Neural progenitor cell (in vitro differentiated cells): Measurements from ENCODE around the gene CCDC63. TPM values are rescaled to one million over a fixed set of nuclear protein-coding genes. Genes with fewer than 3 reads are reported as not detected.

Source experiments
- DNase-seq: peaks from one replicate; pipeline ENCODE4 v3.0.0-alpha.2; 2016; ENCODE audit warnings: low spot score
- H2AFZ ChIP-seq: fragments of 200-600 bp; sonication (generic); replicated peaks from 2 replicates; pipeline ENCODE4 v1.6.1; 2016; ENCODE audit warnings: antibody characterized with exemption
- H3F3A ChIP-seq: fragments of 200-600 bp; sonication (generic); 2 replicates; pipeline ENCODE4 v1.6.1; 2016; ENCODE audit warnings: antibody characterized with exemption, low read depth
- H3K27ac ChIP-seq: fragments of 200-600 bp; sonication (generic); 2 replicates; pipeline ENCODE4 v1.5.1; 2016; ENCODE audit warnings: mild to moderate bottlenecking
- H3K27me3 ChIP-seq: fragments of 200-600 bp; sonication (generic); 2 replicates; pipeline ENCODE4 v1.6.1; 2016; ENCODE audit warnings: mild to moderate bottlenecking, moderate library complexity
- H3K36me3 ChIP-seq: fragments of 200-600 bp; sonication (generic); 2 replicates; pipeline ENCODE4 v1.5.1; 2016
- H3K4me1 ChIP-seq: fragments of 200-600 bp; sonication (generic); 2 replicates; pipeline ENCODE4 v1.6.1; 2016; ENCODE audit warnings: mixed run types
- H3K4me2 ChIP-seq: fragments of 200-600 bp; sonication (generic); 2 replicates; pipeline ENCODE4 v1.6.1; 2016
- H3K4me3 ChIP-seq: fragments of 200-600 bp; sonication (generic); 2 replicates; pipeline ENCODE4 v1.5.1; 2016
- H3K79me2 ChIP-seq: fragments of 200-600 bp; sonication (generic); 2 replicates; pipeline ENCODE4 v1.6.1; 2016; ENCODE audit warnings: low read depth
- H3K9ac ChIP-seq: fragments of 200-600 bp; sonication (generic); 2 replicates; pipeline ENCODE4 v1.6.1; 2016
- H3K9me3 ChIP-seq: fragments of 200-600 bp; sonication (generic); 2 replicates; pipeline ENCODE4 v1.5.1; 2016; ENCODE audit warnings: low read depth
- H4K20me1 ChIP-seq: fragments of 200-600 bp; sonication (generic); 2 replicates; pipeline ENCODE4 v1.6.1; 2016; ENCODE audit warnings: low read depth
- H3K27ac Mint-ChIP-seq: 3 replicates; pipeline ENCODE4 v1.8.0; 2021; ENCODE audit warnings: mixed read lengths
- H3K27me3 Mint-ChIP-seq: 2 replicates; pipeline ENCODE4 v1.8.0; 2022; ENCODE audit warnings: low read depth, mild to moderate bottlenecking, inconsistent platforms, moderate library complexity, mixed read lengths; ENCODE audit not compliant: insufficient read depth
- H3K36me3 Mint-ChIP-seq: 3 replicates; pipeline ENCODE4 v1.8.0; 2021; ENCODE audit warnings: mixed read lengths
- H3K4me1 Mint-ChIP-seq: 3 replicates; pipeline ENCODE4 v1.8.0; 2021; ENCODE audit warnings: mixed read lengths
- H3K4me3 Mint-ChIP-seq: 3 replicates; pipeline ENCODE4 v1.8.0; 2021; ENCODE audit warnings: mild to moderate bottlenecking, moderate library complexity, mixed read lengths
- H3K9me3 Mint-ChIP-seq: 3 replicates; pipeline ENCODE4 v1.8.0; 2020; ENCODE audit warnings: mixed read lengths
- EZH2 ChIP-seq: fragments of 200-600 bp; sonication (generic); IDR thresholded peaks from 2 replicates; pipeline ENCODE4 v1.6.1; 2017; ENCODE audit warnings: antibody characterized with exemption, mild to moderate bottlenecking, moderate library complexity
- EZH2phosphoT487 ChIP-seq: fragments of 200-600 bp; sonication (generic); IDR thresholded peaks from 2 replicates; pipeline ENCODE4 v1.6.1; 2017; ENCODE audit warnings: antibody characterized with exemption
- total RNA-seq: library from RNA; depleted of rRNA; stranded (reverse); fragments of >200 nt; gene quantifications from 2 replicates; pipeline ENCODE4 v1.2.3, GENCODE V29; 2015; ENCODE audit warnings: low replicate concordance
- TF ChIP-seq, protein P1 (sequence below): fragments of 200-600 bp; sonication (generic); IDR thresholded peaks from 2 replicates; pipeline ENCODE4 v1.5.1; 2017; ENCODE audit warnings: antibody characterized with exemption, mild to moderate bottlenecking

Gene CCDC63
- total RNA-seq, 1 donor from 2014 or later = 0.24 TPM

DNA sequence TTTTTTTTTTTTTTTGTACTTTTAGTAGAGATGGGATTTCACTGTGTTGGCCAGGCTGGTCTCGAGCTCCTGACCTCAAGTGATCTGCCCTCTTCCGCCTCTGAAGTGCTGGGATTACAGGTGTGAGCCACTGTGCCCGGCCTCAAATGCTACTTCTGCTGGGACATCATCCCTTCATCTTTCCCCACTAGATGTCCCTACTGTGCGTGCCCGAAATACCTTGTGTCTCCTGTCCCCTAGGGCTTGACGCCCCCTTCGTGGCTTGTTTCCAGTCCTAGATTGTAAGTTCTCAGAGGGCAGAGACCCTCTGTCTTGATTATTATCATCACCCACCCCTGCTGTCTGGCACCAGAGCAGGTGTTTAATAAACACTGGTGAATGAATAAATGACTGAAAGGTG is 14.9 kb downstream of the CCDC63 start:
- peak overlapping the region; percentile 27 for H3K4me3 Mint-ChIP-seq
- peak overlapping the region; percentile 16 for H3K4me3 ChIP-seq
- H3K27me3 ChIP-seq = no peaks in the 10 kb centered on the region
- H3K79me2 ChIP-seq = no peaks in the 10 kb centered on the region
- peaks cover 3% of the 10 kb centered on the region for H3K9me3 Mint-ChIP-seq
- H4K20me1 ChIP-seq = no peaks in the 10 kb centered on the region
- H3K9ac ChIP-seq = no peak overlapping the region
- peaks cover 6% of the 10 kb centered on the region for H3K27me3 Mint-ChIP-seq
- DNase-seq = peak; percentile 44
- peaks cover 46% of the 10 kb centered on the region for H3K4me1 ChIP-seq
- H3K4me1 Mint-ChIP-seq = peaks cover 35% of the 10 kb centered on the region
- peak overlapping the region; percentile 65 for H3K4me2 ChIP-seq
- H3F3A ChIP-seq = peaks cover 55% of the 10 kb centered on the region
- H3K9me3 ChIP-seq = no peaks in the 10 kb centered on the region
- no peak overlapping the region for H2AFZ ChIP-seq
- no peaks in the 10 kb centered on the region for H3K36me3 Mint-ChIP-seq
- no peaks in the 10 kb centered on the region for H3K36me3 ChIP-seq
- peak overlapping the region; percentile 98 for H3K27ac ChIP-seq
- peak overlapping the region; percentile 92 for H3K27ac Mint-ChIP-seq
- TF ChIP-seq EZH2phosphoT487 (no peak), EZH2 (no peak)
- TF ChIP-seq, protein P1, sequence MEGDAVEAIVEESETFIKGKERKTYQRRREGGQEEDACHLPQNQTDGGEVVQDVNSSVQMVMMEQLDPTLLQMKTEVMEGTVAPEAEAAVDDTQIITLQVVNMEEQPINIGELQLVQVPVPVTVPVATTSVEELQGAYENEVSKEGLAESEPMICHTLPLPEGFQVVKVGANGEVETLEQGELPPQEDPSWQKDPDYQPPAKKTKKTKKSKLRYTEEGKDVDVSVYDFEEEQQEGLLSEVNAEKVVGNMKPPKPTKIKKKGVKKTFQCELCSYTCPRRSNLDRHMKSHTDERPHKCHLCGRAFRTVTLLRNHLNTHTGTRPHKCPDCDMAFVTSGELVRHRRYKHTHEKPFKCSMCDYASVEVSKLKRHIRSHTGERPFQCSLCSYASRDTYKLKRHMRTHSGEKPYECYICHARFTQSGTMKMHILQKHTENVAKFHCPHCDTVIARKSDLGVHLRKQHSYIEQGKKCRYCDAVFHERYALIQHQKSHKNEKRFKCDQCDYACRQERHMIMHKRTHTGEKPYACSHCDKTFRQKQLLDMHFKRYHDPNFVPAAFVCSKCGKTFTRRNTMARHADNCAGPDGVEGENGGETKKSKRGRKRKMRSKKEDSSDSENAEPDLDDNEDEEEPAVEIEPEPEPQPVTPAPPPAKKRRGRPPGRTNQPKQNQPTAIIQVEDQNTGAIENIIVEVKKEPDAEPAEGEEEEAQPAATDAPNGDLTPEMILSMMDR = peak; percentile 32

DNA sequence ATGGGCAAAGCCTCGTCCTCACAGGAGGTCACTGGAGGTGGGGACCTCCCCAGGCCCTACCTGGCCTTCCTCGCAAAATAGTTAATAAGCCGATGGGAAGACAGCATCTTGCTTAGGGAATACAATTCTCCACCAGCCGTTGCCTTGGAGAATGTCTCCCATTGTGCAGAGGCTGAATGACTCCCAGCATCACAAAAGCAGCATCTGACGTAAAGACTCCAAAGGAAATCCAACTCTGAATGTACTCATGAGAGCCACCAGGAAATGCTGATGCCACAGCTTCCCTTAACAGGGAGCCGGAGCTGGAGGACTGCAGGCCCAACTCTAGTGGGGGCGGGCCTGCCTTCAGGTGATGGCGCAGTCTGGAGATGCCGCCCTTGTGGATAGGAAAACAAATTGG is 15.5 kb downstream of the CCDC63 start:
- H3K9ac ChIP-seq = no peak overlapping the region
- no peaks in the 10 kb centered on the region for H3K36me3 ChIP-seq
- no peaks in the 10 kb centered on the region for H3K9me3 ChIP-seq
- TF ChIP-seq EZH2phosphoT487 (no peak), EZH2 (no peak)
- TF ChIP-seq, protein P1 = no peak
- Mint-ChIP-seq H3K4me3 (no peak overlapping the region), H3K27ac (peak overlapping the region; percentile 92), H3K9me3 (peaks cover 3% of the 10 kb centered on the region), H3K27me3 (peaks cover 6% of the 10 kb centered on the region), H3K4me1 (peaks cover 33% of the 10 kb centered on the region), H3K36me3 (no peaks in the 10 kb centered on the region)
- H3K4me1 ChIP-seq = peaks cover 40% of the 10 kb centered on the region
- peak; percentile 83 for DNase-seq
- peak overlapping the region; percentile 4 for H3K4me3 ChIP-seq
- H3K4me2 ChIP-seq = peak overlapping the region; percentile 65
- H2AFZ ChIP-seq = no peak overlapping the region
- no peaks in the 10 kb centered on the region for H4K20me1 ChIP-seq
- H3K79me2 ChIP-seq = no peaks in the 10 kb centered on the region
- no peaks in the 10 kb centered on the region for H3K27me3 ChIP-seq
- peak overlapping the region; percentile 98 for H3K27ac ChIP-seq
- H3F3A ChIP-seq = peaks cover 49% of the 10 kb centered on the region

DNA sequence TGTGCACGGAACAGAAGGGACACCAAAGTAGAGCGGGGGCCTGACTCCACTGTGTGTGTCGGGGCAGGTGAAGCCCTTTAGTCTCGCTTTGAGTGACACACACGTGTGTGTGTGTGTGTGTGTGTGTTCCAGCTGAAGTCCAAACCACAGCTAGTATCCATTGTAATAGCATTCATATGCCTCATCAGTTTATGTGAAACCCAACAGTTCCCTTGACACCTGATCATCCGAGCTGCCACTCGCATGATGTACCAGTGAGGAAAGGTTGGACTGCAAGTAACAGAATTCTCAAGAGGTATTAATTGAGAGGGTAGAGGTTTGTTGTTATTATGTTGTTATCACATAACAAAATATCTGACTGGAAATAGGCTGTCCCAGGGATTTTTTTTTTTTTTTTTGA is 16.4 kb downstream of the CCDC63 start:
- Mint-ChIP-seq H3K4me3 (no peak overlapping the region), H3K27me3 (peaks cover 3% of the 10 kb centered on the region), H3K36me3 (no peaks in the 10 kb centered on the region), H3K9me3 (peaks cover 3% of the 10 kb centered on the region), H3K4me1 (peaks cover 28% of the 10 kb centered on the region), H3K27ac (peak overlapping the region; percentile 94)
- TF ChIP-seq EZH2 = no peak
- TF ChIP-seq EZH2phosphoT487 = no peak
- TF ChIP-seq, protein P1 = no peak
- H3K9me3 ChIP-seq = no peaks in the 10 kb centered on the region
- DNase-seq = no peak
- no peaks in the 10 kb centered on the region for H4K20me1 ChIP-seq
- H2AFZ ChIP-seq = no peak overlapping the region
- H3K27me3 ChIP-seq = no peaks in the 10 kb centered on the region
- no peak overlapping the region for H3K4me2 ChIP-seq
- H3K36me3 ChIP-seq = no peaks in the 10 kb centered on the region
- no peak overlapping the region for H3K9ac ChIP-seq
- peaks cover 40% of the 10 kb centered on the region for H3F3A ChIP-seq
- H3K4me3 ChIP-seq = no peak overlapping the region
- no peaks in the 10 kb centered on the region for H3K79me2 ChIP-seq
- H3K4me1 ChIP-seq = peaks cover 33% of the 10 kb centered on the region
- H3K27ac ChIP-seq = peak overlapping the region; percentile 98
